NCI-H1436 treated with DMSO at 0.1 percent for 48 hours (cell line): ENCODE data around the gene DZIP3.
"Not testable (repeated sequence)": the region's sequence is repeated elsewhere in the genome, so short reads cannot be mapped to it uniquely, and the experiment has no call there.

Experiments
- DNase-seq: peaks from one replicate; lab custom pipeline; 2025; lab: John Stamatoyannopoulos, UW

The DZIP3 gene

DNA sequence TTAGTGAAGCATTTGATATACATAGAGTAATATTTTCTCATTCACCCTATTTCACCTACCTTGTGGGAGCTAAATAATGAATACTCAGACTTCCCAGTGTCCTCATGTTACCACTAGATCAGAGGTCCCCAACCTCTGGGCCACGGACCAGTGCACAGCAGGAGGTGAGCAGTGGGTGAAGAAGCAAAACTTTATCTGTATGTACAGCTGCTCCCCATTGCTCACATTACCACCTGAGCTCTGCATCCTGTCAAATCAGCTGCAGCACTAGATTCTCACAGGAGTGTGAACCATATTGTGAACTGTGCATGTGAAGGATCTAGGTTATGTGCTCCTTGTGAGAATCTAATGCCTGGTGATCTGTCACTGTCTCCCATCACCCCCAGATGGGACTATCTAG, 88.3 kb downstream of the DZIP3 start:
- no peak for DNase-seq

DNA sequence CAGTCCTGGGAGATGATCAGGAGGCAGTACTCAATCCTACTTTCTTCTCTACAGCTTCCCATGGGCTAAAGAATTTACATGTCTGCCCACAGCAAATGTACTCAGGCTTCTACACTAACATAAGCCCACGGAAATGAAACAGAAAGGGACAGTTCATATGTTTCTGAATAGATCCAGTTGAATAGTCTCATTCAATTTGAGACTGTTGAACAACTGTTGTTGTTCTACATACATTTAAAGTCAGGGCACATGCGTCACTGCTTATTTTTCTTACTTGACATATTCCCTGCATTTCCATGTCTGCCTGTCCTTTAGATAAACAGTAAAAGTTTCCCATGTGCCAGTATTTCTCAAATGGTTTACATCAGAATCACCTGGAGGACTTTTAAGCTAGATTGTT, 102.8 kb downstream of the DZIP3 start:
- not testable (repeated sequence) for DNase-seq

DNA sequence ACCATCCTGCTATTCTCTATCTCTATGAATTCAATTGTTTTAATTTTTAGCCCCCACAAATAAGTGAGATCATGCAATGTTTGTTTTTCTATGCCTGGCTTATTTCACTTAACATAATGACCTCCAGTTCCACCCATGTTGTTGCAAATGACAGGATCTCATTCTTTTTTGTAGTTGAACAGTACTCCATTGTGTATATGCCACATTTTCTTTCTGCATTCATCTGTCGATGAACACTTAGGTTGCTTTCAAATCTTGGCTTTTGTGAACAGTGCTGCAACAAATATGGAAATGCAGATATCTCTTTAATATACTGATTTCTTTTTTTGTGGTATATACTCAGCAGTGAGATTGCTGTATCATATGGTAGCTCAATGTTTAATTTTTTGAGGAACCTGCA, 108.9 kb downstream of the DZIP3 start:
- DNase-seq, result no peak

DNA sequence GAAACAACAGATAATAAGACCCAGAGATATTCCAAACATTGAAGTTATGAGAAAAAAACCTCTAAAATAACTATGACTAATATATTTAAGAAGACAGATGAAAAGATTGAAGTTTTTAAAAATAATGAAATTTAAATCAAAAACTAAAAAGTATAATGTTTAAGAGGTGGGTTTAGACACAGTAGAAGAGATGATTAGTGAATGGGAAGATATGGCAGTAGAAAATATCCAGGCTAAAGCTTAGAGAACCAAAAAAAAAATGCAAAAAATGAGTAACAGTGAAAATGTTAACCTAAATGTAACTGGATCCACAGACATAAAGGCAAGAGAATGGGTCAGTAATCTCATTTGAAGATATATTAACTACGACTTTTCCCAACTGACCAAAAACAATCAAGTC, 115.5 kb downstream of the DZIP3 start:
- no peak for DNase-seq

DNA sequence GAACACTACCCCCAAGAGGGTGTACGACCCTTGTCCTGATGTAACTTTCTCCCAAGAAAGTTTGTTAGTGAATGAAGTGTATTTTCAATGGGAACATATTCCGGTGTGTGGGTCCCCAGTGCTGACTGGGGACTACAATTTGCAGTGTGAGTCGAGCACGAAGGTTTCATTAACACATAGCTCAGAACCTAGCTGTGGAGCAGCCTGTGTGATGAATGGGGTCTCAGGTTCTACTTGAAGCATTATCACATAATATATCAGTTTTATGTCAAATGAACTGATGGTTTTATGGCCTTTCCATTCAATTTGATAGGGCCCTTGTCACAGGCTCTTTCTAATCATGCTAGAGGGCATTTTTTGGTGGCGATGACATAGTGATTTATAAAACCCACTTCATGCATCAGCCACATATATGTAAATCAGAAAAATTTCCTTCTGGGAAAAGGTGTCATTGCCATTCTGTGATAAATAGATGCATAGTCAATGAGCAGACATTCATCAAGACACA, 123.5 kb downstream of the DZIP3 start:
- no peak for DNase-seq

DNA sequence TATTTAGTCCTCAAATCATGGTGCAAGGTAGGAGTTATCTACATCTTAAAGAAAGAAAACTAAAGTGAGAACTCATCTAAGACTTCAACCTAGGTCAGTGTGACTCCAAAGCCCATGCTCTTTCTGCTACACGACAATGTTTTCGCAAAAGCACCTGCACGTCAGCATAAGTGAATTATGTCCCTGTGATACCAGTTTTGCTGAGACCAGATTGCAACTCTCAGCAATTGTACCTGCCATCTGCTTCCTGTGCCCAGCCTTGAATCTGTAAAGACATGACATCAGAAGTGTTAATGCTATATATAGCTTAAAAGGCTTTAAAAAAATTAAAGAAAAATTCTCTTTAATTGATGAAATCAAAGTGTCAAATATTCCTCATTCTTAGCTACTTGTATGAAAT, 124.3 kb downstream of the DZIP3 start:
- DNase-seq, result no peak

DNA sequence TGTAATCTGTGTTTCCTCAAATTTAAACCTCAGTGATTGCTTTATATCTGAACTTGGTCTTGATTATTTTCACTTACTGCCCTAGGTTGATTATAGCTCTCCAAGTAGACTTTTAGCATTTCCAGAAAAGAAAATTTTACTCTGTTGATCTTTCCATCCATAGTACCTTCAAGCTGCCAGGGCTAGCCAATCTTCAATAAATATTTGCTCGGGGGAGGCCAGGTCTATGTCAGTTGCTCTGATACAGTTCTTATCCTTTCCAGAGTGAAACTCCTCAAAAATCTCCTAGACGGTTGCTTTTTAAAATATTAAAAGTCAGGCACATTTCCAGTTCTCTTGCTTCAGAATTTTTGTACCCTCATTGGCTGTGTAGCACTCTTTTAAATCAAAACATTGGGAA, 128.9 kb downstream of the DZIP3 start:
- no peak for DNase-seq

- DNase-seq, result no peak
Observed at GRCh38 chr3:108719178-108719806, 129.8 kb downstream of the DZIP3 start.

GRCh38 chr3:108722724-108723123, 133.2 kb downstream of the DZIP3 start:
- DNase-seq, result no peak

DNA sequence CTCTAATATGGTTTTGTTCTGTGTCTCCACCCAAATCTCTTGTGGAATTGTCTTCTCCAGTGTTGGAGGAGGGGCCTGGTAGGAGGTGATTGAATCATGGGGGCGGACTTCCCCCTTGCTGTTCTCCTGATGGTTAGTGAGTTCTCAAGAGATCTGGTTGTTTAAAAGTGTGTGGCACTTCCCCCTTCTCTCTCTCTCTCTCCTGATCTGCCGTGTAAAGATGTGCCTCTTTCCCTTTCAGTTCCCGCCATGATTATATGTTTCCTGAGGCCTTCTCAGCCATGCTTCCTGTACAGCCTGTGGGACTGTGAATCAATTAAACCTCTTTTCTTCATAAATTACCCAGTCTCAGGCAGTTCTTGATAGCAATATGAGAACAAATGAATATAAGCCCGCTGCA, 134.6 kb downstream of the DZIP3 start:
- no peak for DNase-seq

DNA sequence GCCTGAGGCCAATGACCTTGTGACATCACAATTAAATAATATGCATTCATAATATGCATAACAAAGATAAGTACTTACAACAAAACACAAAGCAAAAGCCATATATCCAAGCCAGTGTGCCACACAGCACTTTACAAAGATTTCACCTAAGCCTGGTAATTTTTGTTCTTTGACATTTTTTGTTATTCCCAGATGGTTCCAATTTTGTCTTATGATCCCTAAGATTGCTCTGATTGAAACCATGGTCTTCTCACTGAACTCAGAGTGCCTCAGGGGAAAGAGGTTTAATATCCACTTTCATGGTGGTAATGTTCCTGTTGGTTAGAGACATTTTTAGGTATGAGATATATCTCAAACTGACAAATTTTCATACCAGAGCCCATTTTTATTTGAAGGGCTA, 138.6 kb downstream of the DZIP3 start:
- DNase-seq, result no peak

- no peak for DNase-seq
Observed at GRCh38 chr3:108728934-108729333, 139.4 kb downstream of the DZIP3 start.

GRCh38 chr3:108736821-108737220, 147.3 kb downstream of the DZIP3 start:
- DNase-seq, result no peak

DNA sequence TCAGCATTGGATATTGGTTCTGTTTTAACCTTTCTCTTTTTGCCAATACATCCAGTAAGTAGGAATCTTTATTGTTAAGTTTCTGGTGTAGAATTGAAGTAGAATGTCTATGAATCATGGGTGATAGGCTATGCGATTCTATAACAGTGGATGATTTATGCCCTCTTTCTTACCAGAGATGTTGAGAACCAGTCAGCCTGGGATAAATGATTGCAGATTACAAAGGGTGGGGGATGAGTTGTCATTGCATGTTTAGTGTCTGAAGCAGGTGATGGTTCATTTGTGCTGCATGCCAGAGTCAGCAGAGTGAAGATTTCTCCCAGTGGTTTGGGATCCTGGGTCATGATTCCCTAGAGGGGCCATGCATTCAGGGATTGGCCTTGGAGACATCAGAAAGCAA, 153.4 kb downstream of the DZIP3 start:
- DNase-seq, result no peak
